GM12865 (cell line): ENCODE measurements around the gene PROKR2.

Experiments used
- DNase-seq: peaks from one replicate; pipeline ENCODE4 v3.0.0; 2010; ENCODE audit warnings: low read depth
- H3K4me3 ChIP-seq: 2 replicates; pipeline ENCODE4 v1.5.1; 2011; ENCODE audit warnings: mild to moderate bottlenecking, low read depth, low read length, control low read depth
- CTCF ChIP-seq: IDR thresholded peaks from 2 replicates; pipeline ENCODE4 v1.5.1; 2011; ENCODE audit warnings: low read length, control low read depth, low read depth, inconsistent platforms; ENCODE audit not compliant: insufficient read depth; ENCODE audit errors: missing control alignments

The PROKR2 gene

GRCh38 chr20:5356941-5357340, 40.2 kb upstream of the PROKR2 start:
- TF ChIP-seq CTCF, result no peak
- H3K4me3 ChIP-seq, result no peak overlapping the region
- DNase-seq, result no peak

- no peak overlapping the region for H3K4me3 ChIP-seq
- DNase-seq, result no peak
- TF ChIP-seq CTCF, result no peak
Observed at GRCh38 chr20:5354901-5355300, 38.1 kb upstream of the PROKR2 start.

- no peak for TF ChIP-seq CTCF
- H3K4me3 ChIP-seq, result no peak overlapping the region
- DNase-seq, result no peak
Observed at GRCh38 chr20:5353624-5354496, 37.1 kb upstream of the PROKR2 start.

- no peak overlapping the region for H3K4me3 ChIP-seq
- DNase-seq, result no peak
- no peak for TF ChIP-seq CTCF
Observed at GRCh38 chr20:5349448-5349847, 32.7 kb upstream of the PROKR2 start.

- DNase-seq, result no peak
- TF ChIP-seq CTCF, result no peak
- no peak overlapping the region for H3K4me3 ChIP-seq
Observed at GRCh38 chr20:5342021-5342420, 25.3 kb upstream of the PROKR2 start.

- TF ChIP-seq CTCF, result no peak
- no peak overlapping the region for H3K4me3 ChIP-seq
- no peak for DNase-seq
Observed at GRCh38 chr20:5331340-5331739, 14.6 kb upstream of the PROKR2 start.

- no peak overlapping the region for H3K4me3 ChIP-seq
- no peak for TF ChIP-seq CTCF
- DNase-seq, result no peak
Observed at GRCh38 chr20:5328268-5328667, 11.5 kb upstream of the PROKR2 start.
